ENCODE measurements around the gene ARHGAP26. TPM values are rescaled to one million over a fixed set of nuclear protein-coding genes. Genes with fewer than 3 reads are reported as not detected.

The ARHGAP26 gene
- total and polyA plus RNA-seq, 7 donors: 5.4 to 25.5 (median 19.1) TPM

DNA sequence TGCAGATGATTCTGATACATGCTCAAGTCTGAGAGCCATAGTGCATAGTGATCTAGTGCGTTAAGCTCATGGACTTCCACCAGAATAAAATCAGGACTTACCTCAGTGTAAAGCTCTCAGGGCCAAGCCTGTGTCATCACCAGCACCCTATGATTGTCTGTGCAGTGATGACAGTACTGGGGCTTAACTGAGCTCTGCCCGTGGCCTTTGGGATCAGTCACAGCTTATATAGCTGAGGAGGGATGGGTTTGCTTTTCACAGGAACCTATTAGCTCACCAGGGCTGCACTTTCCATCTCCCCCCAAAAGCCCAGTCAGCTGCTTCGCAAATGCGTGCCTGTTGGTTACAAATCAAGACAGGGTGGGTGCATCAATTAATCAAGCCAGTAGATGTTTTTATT lies 386.4 kb downstream of the ARHGAP26 start:
- H3K9me3 ChIP-seq: no peaks in the 10 kb centered on the region
- H3K27me3 ChIP-seq: no peaks in the 10 kb centered on the region
- no peaks in the 10 kb centered on the region for H3K36me3 ChIP-seq
- H3K4me3 ChIP-seq: no peak overlapping the region
- WGBS, 2 donors: 90 to 95% methylated on average over 4 of the region's 4 CpGs
- peaks cover 0 to 43% (median 39%) of the 10 kb centered on the region in 4 donors for H3K4me1 ChIP-seq
- no peak for DNase-seq
- peak overlapping the region in 1 of 4 donors; percentile 81 for H3K27ac ChIP-seq
- intact Hi-C loops (cut with DNase I): no loop called here
- TF ChIP-seq, protein P1, sequence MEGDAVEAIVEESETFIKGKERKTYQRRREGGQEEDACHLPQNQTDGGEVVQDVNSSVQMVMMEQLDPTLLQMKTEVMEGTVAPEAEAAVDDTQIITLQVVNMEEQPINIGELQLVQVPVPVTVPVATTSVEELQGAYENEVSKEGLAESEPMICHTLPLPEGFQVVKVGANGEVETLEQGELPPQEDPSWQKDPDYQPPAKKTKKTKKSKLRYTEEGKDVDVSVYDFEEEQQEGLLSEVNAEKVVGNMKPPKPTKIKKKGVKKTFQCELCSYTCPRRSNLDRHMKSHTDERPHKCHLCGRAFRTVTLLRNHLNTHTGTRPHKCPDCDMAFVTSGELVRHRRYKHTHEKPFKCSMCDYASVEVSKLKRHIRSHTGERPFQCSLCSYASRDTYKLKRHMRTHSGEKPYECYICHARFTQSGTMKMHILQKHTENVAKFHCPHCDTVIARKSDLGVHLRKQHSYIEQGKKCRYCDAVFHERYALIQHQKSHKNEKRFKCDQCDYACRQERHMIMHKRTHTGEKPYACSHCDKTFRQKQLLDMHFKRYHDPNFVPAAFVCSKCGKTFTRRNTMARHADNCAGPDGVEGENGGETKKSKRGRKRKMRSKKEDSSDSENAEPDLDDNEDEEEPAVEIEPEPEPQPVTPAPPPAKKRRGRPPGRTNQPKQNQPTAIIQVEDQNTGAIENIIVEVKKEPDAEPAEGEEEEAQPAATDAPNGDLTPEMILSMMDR (IDR thresholded peaks at IDR 0.05): no peak
- TF ChIP-seq POLR2A (IDR thresholded peaks at IDR 0.05) (no peak), POLR2AphosphoS5 (IDR thresholded peaks at IDR 0.05) (no peak), EP300 (IDR thresholded peaks at IDR 0.05) (no peak)

DNA sequence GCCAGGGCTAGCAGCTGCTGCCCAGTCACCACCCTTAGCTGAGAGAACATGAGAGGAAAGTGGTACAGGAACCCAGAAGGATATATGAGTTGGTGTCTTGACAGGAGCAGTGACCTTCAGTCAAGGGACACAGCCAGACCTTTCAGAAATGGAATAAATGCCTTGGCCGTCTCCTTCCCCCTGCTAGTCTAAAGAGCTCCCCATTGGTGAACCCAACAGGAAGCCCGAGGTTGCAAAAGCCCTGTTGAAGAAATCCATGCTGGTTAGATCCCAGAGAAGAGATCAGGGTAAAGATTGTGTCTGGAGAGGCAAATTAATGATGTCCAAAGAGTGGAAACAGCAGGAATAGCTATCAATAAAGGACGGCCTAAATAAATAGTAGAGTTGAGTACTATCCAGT lies 388.9 kb downstream of the ARHGAP26 start:
- no peak overlapping the region for H3K27ac ChIP-seq

DNA sequence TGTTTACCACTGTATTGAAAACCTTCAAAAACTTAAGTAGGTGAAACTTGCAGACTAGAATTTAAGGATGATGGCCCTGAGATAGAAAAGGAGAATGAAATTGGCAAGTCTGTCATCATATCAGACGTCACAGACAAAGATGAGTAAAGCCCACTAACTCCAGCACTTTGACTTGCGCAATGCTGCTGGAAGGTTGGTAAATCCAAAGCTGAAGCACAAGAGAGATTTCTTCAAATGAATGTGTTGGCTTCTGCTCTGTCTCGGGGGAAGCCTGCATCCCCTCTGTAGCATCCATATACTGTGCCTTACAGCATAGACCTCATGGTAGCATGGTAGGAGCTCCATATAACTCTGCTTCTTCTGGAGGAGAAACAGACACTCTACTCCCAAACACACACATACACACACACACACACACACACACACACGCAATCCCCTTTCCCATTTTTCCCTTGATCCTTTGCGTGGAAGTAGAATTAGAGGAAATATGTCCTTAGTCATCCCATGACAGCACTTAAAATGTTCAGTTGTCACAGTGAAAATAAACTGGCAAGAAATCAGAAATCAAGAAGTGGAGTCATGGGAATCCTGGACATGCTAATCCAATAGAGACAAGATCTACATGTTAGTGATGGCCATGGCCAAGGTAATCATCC lies 391.8 kb downstream of the ARHGAP26 start:
- WGBS, 2 donors: 84 to 90% methylated on average over 5 of the region's 5 CpGs
- TF ChIP-seq POLR2A (IDR thresholded peaks at IDR 0.05) (no peak), POLR2AphosphoS5 (IDR thresholded peaks at IDR 0.05) (no peak), EP300 (IDR thresholded peaks at IDR 0.05) (no peak)
- TF ChIP-seq, protein P1 (IDR thresholded peaks at IDR 0.05): no peak
- Histone ChIP-seq H3K27me3 (no peaks in the 10 kb centered on the region), H3K36me3 (no peaks in the 10 kb centered on the region), H3K9me3 (no peaks in the 10 kb centered on the region), H3K4me3 (no peak overlapping the region), H3K27ac (no peak overlapping the region), H3K4me1 (no peaks in the 10 kb centered on the region)
- DNase-seq: peak; percentile 77
- intact Hi-C loops (cut with DNase I): no loop called here

More for the DNA sequence above, 388.9 kb downstream of the ARHGAP26 start:
- H3K9me3 ChIP-seq: no peaks in the 10 kb centered on the region
- H3K36me3 ChIP-seq: no peaks in the 10 kb centered on the region
- no peaks in the 10 kb centered on the region for H3K27me3 ChIP-seq
- TF ChIP-seq EP300 (IDR thresholded peaks at IDR 0.05) (no peak), POLR2A (IDR thresholded peaks at IDR 0.05) (no peak), POLR2AphosphoS5 (IDR thresholded peaks at IDR 0.05) (no peak)
- TF ChIP-seq, protein P1 (IDR thresholded peaks at IDR 0.05): no peak
- intact Hi-C loops (cut with DNase I): no loop called here
- H3K4me3 ChIP-seq: no peak overlapping the region
- WGBS, 2 donors: 61 to 96% methylated on average over 3 of the region's 3 CpGs
- peaks cover 0 to 27% (median 23%) of the 10 kb centered on the region in 4 donors for H3K4me1 ChIP-seq
- no peak for DNase-seq

DNA sequence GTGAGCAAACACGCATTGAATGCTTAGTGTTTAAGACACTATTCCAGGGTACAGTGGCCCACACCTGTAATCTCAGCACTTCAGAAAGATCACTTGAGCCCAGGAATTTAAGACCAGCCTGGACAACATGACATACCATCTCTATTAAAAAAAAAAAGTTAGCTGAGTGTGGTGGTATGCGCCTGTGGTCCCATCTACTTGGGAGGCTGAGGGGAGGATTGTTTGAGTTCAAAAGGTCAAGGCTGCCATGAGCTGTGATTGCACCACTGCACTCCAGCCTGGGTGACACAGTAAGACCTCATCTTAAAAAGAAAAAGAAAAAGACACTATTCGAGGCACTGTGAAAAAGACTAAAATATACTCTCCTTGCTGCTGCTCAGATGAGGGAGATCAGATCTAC lies 392.6 kb downstream of the ARHGAP26 start:
- Histone ChIP-seq H3K4me1 (no peaks in the 10 kb centered on the region), H3K27me3 (no peaks in the 10 kb centered on the region), H3K36me3 (no peaks in the 10 kb centered on the region), H3K4me3 (no peak overlapping the region), H3K27ac (no peak overlapping the region), H3K9me3 (no peaks in the 10 kb centered on the region)
- WGBS, 2 donors: 95% methylated on average over 3 of the region's 3 CpGs
- TF ChIP-seq EP300 (IDR thresholded peaks at IDR 0.05) (no peak), POLR2AphosphoS5 (IDR thresholded peaks at IDR 0.05) (no peak), POLR2A (IDR thresholded peaks at IDR 0.05) (no peak)
- TF ChIP-seq, protein P1 (IDR thresholded peaks at IDR 0.05): no peak
- intact Hi-C loops (cut with DNase I): no loop called here
- DNase-seq: no peak

DNA sequence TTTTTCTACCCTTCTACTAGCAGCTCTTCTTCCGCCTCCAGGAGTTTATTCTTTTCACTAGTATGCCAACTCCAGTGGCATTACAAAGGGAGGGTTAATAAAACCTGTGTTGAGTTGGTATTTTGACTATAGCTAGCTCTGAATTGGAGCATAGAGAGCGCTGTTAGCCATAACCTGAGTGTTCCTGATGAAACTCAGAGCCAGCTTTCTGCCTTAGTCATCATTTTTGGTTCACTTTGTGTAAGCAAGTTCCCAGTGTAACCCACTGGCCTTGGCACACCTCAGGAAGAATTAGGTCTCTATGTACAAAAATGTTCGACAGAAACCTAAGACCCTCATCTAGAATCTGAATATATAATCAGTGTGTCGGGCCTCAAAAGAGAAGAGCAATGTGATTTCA lies 394.4 kb downstream of the ARHGAP26 start:
- Histone ChIP-seq H3K4me3 (no peak overlapping the region), H3K27me3 (no peaks in the 10 kb centered on the region), H3K36me3 (no peaks in the 10 kb centered on the region), H3K9me3 (no peaks in the 10 kb centered on the region), H3K4me1 (no peaks in the 10 kb centered on the region), H3K27ac (no peak overlapping the region)
- no peak for DNase-seq
- TF ChIP-seq POLR2A (IDR thresholded peaks at IDR 0.05): no peak
- no peak for TF ChIP-seq POLR2AphosphoS5 (IDR thresholded peaks at IDR 0.05)
- no peak for TF ChIP-seq EP300 (IDR thresholded peaks at IDR 0.05)
- TF ChIP-seq, protein P1 (IDR thresholded peaks at IDR 0.05): no peak
- intact Hi-C loops (cut with DNase I): no loop called here
- WGBS, 2 donors: 87 to 99% methylated on average over 4 of the region's 4 CpGs

Data from sigmoid colon (tissue), 7 donors.